SK-N-SH (cell line): ENCODE results near the gene ALG9. TPM values are rescaled to one million over a fixed set of nuclear protein-coding genes. Genes with fewer than 3 reads are reported as not detected.
A peak's percentile ranks its signal among the peaks of the same experiment; 100 is the strongest.

Source experiments
- CTCF ChIA-PET: fragments of 300-600, 350-600 bp; formaldehyde crosslinking; extraction: SDS; loops from one replicate; lab custom pipeline; 2021; lab: Yijun Ruan, JAX
- POLR2A ChIA-PET: fragments of 350-600 bp; sonication (Branson Sonifier 250); formaldehyde crosslinking; extraction: SDS; loops from one replicate; lab custom pipeline; 2020; ENCODE audit warnings: antibody characterized with exemption, inconsistent platforms; lab: Yijun Ruan, JAX
- DNase-seq: peaks from one replicate; pipeline ENCODE4 v3.0.0; 2012
- H2AFZ ChIP-seq: fragments of 200-600 bp; sonication (generic); 2 replicates; pipeline ENCODE4 v1.8.1; 2016; ENCODE audit warnings: antibody characterized with exemption, mild to moderate bottlenecking, low read depth
- H3F3A ChIP-seq: fragments of 200-600 bp; sonication (generic); replicated peaks from 2 replicates; pipeline ENCODE3; 2016; ENCODE audit warnings: antibody characterized with exemption, mild to moderate bottlenecking; ENCODE audit not compliant: insufficient read depth
- H3K27ac ChIP-seq, 2 experiments: fragments of 200-500 bp in 1 of 2; fragments of 200-600 bp in 1 of 2; sonication (Bioruptor generic) in 1 of 2; sonication (generic), shearing (Covaris generic) in 1 of 2; 2 replicates each; pipeline versions ENCODE4 v1.5.1 to v1.6.1; 2014 to 2016; ENCODE audit warnings: low read depth in 2 of 2, inconsistent platforms in 1 of 2, low read length in 1 of 2, mild to moderate bottlenecking in 1 of 2, mixed read lengths in 1 of 2
- H3K27me3 ChIP-seq: fragments of 200-600 bp; sonication (generic), shearing (Covaris generic); 2 replicates; pipeline ENCODE4 v1.6.1; 2016; ENCODE audit warnings: mixed run types; ENCODE audit not compliant: insufficient read depth
- H3K36me3 ChIP-seq, 2 experiments: fragments of 200-500 bp in 1 of 2; fragments of 200-600 bp in 1 of 2; sonication (Bioruptor generic) in 1 of 2; sonication (generic) in 1 of 2; replicated peaks in 1 of 2; 2 replicates each; pipeline versions ENCODE3 to v1.5.1; 2014 to 2016; ENCODE audit warnings: low read length in 1 of 2, mild to moderate bottlenecking in 1 of 2; ENCODE audit not compliant: insufficient read depth in 2 of 2, control insufficient read depth in 1 of 2
- H3K4me1 ChIP-seq, 2 experiments: fragments of 200-500 bp in 1 of 2; fragments of 200-600 bp in 1 of 2; sonication (Bioruptor generic) in 1 of 2; sonication (generic), shearing (Covaris generic) in 1 of 2; 2 replicates each; pipeline versions ENCODE4 v1.5.1 to v1.6.1; 2014 to 2016; ENCODE audit warnings: low read depth in 1 of 2, low read length in 1 of 2, mixed run types in 1 of 2; ENCODE audit not compliant: insufficient read depth in 2 of 2, control insufficient read depth in 1 of 2
- H3K4me2 ChIP-seq: fragments of 200-600 bp; sonication (generic), shearing (Covaris generic); 2 replicates; pipeline ENCODE4 v1.6.1; 2017; ENCODE audit warnings: mixed run types
- H3K4me3 ChIP-seq, 2 experiments: fragments of 200-500 bp in 1 of 2; fragments of 200-600 bp in 1 of 2; sonication (Bioruptor generic) in 1 of 2; sonication (generic), shearing (Covaris generic) in 1 of 2; 2 replicates each; pipeline versions ENCODE4 v1.5.1 to v1.8.1; 2014 to 2016; ENCODE audit warnings: low read depth in 2 of 2, inconsistent platforms in 1 of 2, low read length in 1 of 2, mild to moderate bottlenecking in 1 of 2, mixed read lengths in 1 of 2, moderate library complexity in 1 of 2
- H3K79me2 ChIP-seq: fragments of 200-600 bp; sonication (generic); 2 replicates; pipeline ENCODE4 v1.8.1; 2017; ENCODE audit warnings: mild to moderate bottlenecking; ENCODE audit not compliant: insufficient read depth
- H3K9ac ChIP-seq: fragments of 200-600 bp; sonication (generic); 2 replicates; pipeline ENCODE4 v1.6.1; 2017; ENCODE audit warnings: mixed run types
- H3K9me2 ChIP-seq: fragments of 200-600 bp; sonication (generic); 2 replicates; pipeline ENCODE4 v1.6.1; 2017; ENCODE audit warnings: mixed run types
- H3K9me3 ChIP-seq: fragments of 200-600 bp; sonication (generic); 2 replicates; pipeline ENCODE4 v1.6.1; 2017; ENCODE audit warnings: mixed run types, mild to moderate bottlenecking, moderate library complexity
- H4K20me1 ChIP-seq: fragments of 200-600 bp; sonication (generic); 2 replicates; pipeline ENCODE4 v1.6.1; 2017; ENCODE audit warnings: mild to moderate bottlenecking, mixed run types; ENCODE audit not compliant: insufficient read depth
- CHD2 ChIP-seq: fragments of 150-350 bp; IDR thresholded peaks from 2 replicates; pipeline ENCODE4 v1.6.1; 2018; ENCODE audit warnings: low read length; ENCODE audit not compliant: partially characterized antibody
- EP300 ChIP-seq, 2 experiments: IDR thresholded peaks; 2 replicates each; pipeline versions ENCODE4 v1.4.0 to v1.6.1; 2012; ENCODE audit warnings: borderline replicate concordance in 1 of 2, low read depth in 1 of 2, low read length in 1 of 2
- FOXM1 ChIP-seq: IDR thresholded peaks from 2 replicates; pipeline ENCODE4 v1.4.0; 2012; ENCODE audit warnings: low read depth, mild to moderate bottlenecking
- GABPA ChIP-seq: IDR thresholded peaks from 2 replicates; pipeline ENCODE4 v1.4.0; 2012; ENCODE audit warnings: low read depth, mild to moderate bottlenecking
- GATA2 ChIP-seq: sonication (generic); formaldehyde crosslinking; IDR thresholded peaks from 2 replicates; pipeline ENCODE4 v1.5.0; 2020; ENCODE audit warnings: mild to moderate bottlenecking, missing genetic modification reagents
- IRF3 ChIP-seq: fragments of 150-350 bp; IDR thresholded peaks from 2 replicates; pipeline ENCODE4 v1.6.1; 2016; ENCODE audit warnings: mild to moderate bottlenecking, low read depth, low read length
- JUND ChIP-seq: IDR thresholded peaks from 2 replicates; pipeline ENCODE4 v1.4.0; 2012
- MXI1 ChIP-seq: IDR thresholded peaks from 2 replicates; pipeline ENCODE4 v1.6.1; 2012; ENCODE audit warnings: mild to moderate bottlenecking, low read depth, low read length, improper control_type of control experiment
- NFIC ChIP-seq: IDR thresholded peaks from 2 replicates; pipeline ENCODE4 v1.4.0; 2012; ENCODE audit warnings: borderline replicate concordance
- PBX3 ChIP-seq: IDR thresholded peaks from 2 replicates; pipeline ENCODE4; 2012
- POLR2AphosphoS5 ChIP-seq: IDR thresholded peaks from 2 replicates; pipeline ENCODE4 v1.6.1; 2012; ENCODE audit warnings: low read depth, low read length
- RAD21 ChIP-seq: IDR thresholded peaks from 2 replicates; pipeline ENCODE4 v1.6.1; 2012; ENCODE audit warnings: mild to moderate bottlenecking, low read length
- RFX5 ChIP-seq: IDR thresholded peaks from 2 replicates; pipeline ENCODE4 v1.6.1; 2012; ENCODE audit warnings: mild to moderate bottlenecking, improper control_type of control experiment, low read length
- RXRA ChIP-seq: IDR thresholded peaks from 2 replicates; pipeline ENCODE4 v1.4.0; 2012; ENCODE audit warnings: low read depth, mild to moderate bottlenecking, borderline replicate concordance
- SIN3A ChIP-seq: IDR thresholded peaks from 2 replicates; pipeline ENCODE4 v1.6.1; 2012; ENCODE audit warnings: low read depth, mild to moderate bottlenecking, low read length, moderate library complexity, borderline replicate concordance
- SMC3 ChIP-seq: IDR thresholded peaks from 2 replicates; pipeline ENCODE4 v1.6.1; 2012; ENCODE audit warnings: low read depth, low read length, improper control_type of control experiment
- TCF12 ChIP-seq: IDR thresholded peaks from 2 replicates; pipeline ENCODE4 v1.4.0; 2012
- YY1 ChIP-seq: IDR thresholded peaks from 2 replicates; pipeline ENCODE4 v1.4.0; 2012; ENCODE audit warnings: low read depth, mild to moderate bottlenecking
- WGBS: methylation state at CpG from one replicate; pipeline ENCODE4 v1.1.6; 2017; ENCODE audit warnings: low lambda C conversion rate; 5-methylcytosine and 5-hydroxymethylcytosine counted together
- polyA plus RNA-seq, 3 experiments: library from polyadenylated mRNA; depleted of rRNA; stranded (reverse); fragments of >200 nt; gene quantifications; 2 replicates each; pipeline ENCODE4 v1.2.3, GENCODE V29; 2012
- TF ChIP-seq, protein P1 (sequence below): IDR thresholded peaks from 2 replicates; pipeline ENCODE4 v1.4.0; 2012; ENCODE audit warnings: low read depth, borderline replicate concordance
- TF ChIP-seq, protein P2 (sequence below): IDR thresholded peaks from 2 replicates; pipeline ENCODE4 v1.4.0; 2012; ENCODE audit warnings: low read depth, borderline replicate concordance

Gene ALG9
- polyA plus RNA-seq, 1 of the 3 experiments (the other 2 are of a cell fraction) = 17.9 TPM

GRCh38 chr11:111917312-111917711 lies 45.9 kb upstream of the ALG9 start (continued):
- no peak for TF ChIP-seq PBX3
- no peak for TF ChIP-seq CHD2
- TF ChIP-seq YY1 = no peak
- TF ChIP-seq MXI1 = no peak
- no peak for TF ChIP-seq GABPA

GRCh38 chr11:111916768-111917167 lies 45.4 kb upstream of the ALG9 start:
- ChIA-PET POLR2A (no interaction called here), CTCF (no interaction called here)
- Histone ChIP-seq H3K27ac (no peak overlapping the region), H4K20me1 (no peaks in the 10 kb centered on the region), H3F3A (no peaks in the 10 kb centered on the region), H3K9me3 (no peaks in the 10 kb centered on the region), H3K4me3 (no peak overlapping the region), H3K27me3 (no peaks in the 10 kb centered on the region), H3K4me1 (peaks cover 6% of the 10 kb centered on the region in 2 experiments; a peak in 2 of 4 replicates), H2AFZ (no peak overlapping the region), H3K79me2 (no peaks in the 10 kb centered on the region), H3K9ac (no peak overlapping the region), H3K4me2 (no peak overlapping the region), H3K9me2 (no peaks in the 10 kb centered on the region), H3K36me3 (no peaks in the 10 kb centered on the region)
- 73% methylated on average over 1 of the region's 1 CpG for WGBS
- TF ChIP-seq SIN3A = no peak
- TF ChIP-seq IRF3 = no peak
- no peak for TF ChIP-seq EP300 (IDR thresholded peaks at IDR 0.05; ENCODE audit: borderline replicate concordance in 1 of 2, low read depth in 1 of 2, low read length in 1 of 2)
- no peak for TF ChIP-seq FOXM1
- no peak for DNase-seq

DNA sequence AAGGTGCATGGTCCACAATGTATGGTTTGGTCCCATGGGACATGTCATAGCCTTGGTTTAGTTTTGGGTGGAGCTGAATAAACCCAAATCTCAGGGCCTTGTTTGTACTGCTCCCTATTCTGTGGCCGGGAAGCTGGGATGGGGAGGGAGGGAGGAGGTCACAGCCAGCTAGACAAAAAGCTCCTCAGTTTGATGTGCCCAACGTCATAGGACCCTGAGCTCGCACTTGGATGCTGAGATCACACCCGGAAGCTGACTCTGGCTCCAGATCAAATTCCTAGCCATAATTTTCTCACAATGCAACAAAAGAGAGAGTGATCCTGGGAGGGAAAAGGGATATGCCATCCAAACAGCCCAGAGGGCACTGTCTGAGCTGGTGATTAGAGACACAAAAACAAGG lies 42.6 kb upstream of the ALG9 start:
- Histone ChIP-seq H2AFZ (peak overlapping the region; percentile 27; the same call in 1 of the 2 replicates), H3K4me3 (no peak overlapping the region), H3K27ac (0 out of 4 replicates have a peak overlapping the region, but pooled peaks of 1 of the 2 experiments have one; percentile 18), H3K4me2 (no peak overlapping the region), H3K4me1 (peaks cover 6 to 7% of the 10 kb centered on the region in 2 experiments; a peak in 2 of 4 replicates), H3K9me2 (no peaks in the 10 kb centered on the region), H3K9ac (no peak overlapping the region), H4K20me1 (no peaks in the 10 kb centered on the region), H3K27me3 (no peaks in the 10 kb centered on the region), H3K9me3 (no peaks in the 10 kb centered on the region), H3K36me3 (no peaks in the 10 kb centered on the region), H3K79me2 (no peaks in the 10 kb centered on the region), H3F3A (no peaks in the 10 kb centered on the region)
- CTCF ChIA-PET = interaction anchor here (1.0 to 1.3 kb wide), 3 partner anchors 12 to 366 kb away, joined by 3 to 5 read pairs (median 3); no protein-coding TSS in a partner anchor
- no peak for TF ChIP-seq SMC3
- no peak for TF ChIP-seq GABPA
- no peak for TF ChIP-seq RAD21
- no peak for TF ChIP-seq FOXM1
- no peak for TF ChIP-seq PBX3
- TF ChIP-seq, protein P1, sequence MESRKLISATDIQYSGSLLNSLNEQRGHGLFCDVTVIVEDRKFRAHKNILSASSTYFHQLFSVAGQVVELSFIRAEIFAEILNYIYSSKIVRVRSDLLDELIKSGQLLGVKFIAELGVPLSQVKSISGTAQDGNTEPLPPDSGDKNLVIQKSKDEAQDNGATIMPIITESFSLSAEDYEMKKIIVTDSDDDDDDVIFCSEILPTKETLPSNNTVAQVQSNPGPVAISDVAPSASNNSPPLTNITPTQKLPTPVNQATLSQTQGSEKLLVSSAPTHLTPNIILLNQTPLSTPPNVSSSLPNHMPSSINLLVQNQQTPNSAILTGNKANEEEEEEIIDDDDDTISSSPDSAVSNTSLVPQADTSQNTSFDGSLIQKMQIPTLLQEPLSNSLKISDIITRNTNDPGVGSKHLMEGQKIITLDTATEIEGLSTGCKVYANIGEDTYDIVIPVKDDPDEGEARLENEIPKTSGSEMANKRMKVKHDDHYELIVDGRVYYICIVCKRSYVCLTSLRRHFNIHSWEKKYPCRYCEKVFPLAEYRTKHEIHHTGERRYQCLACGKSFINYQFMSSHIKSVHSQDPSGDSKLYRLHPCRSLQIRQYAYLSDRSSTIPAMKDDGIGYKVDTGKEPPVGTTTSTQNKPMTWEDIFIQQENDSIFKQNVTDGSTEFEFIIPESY = no peak
- no peak for TF ChIP-seq RXRA
- no peak for TF ChIP-seq POLR2AphosphoS5
- TF ChIP-seq GATA2 (CRISPR knock-in tag) = no peak
- TF ChIP-seq, protein P2, sequence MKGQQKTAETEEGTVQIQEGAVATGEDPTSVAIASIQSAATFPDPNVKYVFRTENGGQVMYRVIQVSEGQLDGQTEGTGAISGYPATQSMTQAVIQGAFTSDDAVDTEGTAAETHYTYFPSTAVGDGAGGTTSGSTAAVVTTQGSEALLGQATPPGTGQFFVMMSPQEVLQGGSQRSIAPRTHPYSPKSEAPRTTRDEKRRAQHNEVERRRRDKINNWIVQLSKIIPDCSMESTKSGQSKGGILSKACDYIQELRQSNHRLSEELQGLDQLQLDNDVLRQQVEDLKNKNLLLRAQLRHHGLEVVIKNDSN = no peak
- no peak for TF ChIP-seq NFIC
- no peak for TF ChIP-seq RFX5
- no peak for TF ChIP-seq TCF12
- no peak for TF ChIP-seq MXI1
- no peak for TF ChIP-seq JUND
- POLR2A ChIA-PET = interaction anchor here (1.0 to 1.4 kb wide), 2 partner anchors 12 to 43 kb away, joined by 3 read pairs; partner anchors contain the start of gene ALG9
- no peak for DNase-seq
- WGBS = 64% methylated on average over 4 of the region's 4 CpGs
